A673 (cell line): ENCODE results near the gene DDIAS.

ENCODE experiments used
- EZH2 ChIP-seq: fragments of 200-600 bp; sonication (generic); IDR thresholded peaks from 2 replicates; pipeline ENCODE4 v1.6.1; 2017; ENCODE audit warnings: borderline replicate concordance, low read depth, mild to moderate bottlenecking, mixed read lengths, antibody characterized with exemption, low read length; ENCODE audit not compliant: poor library complexity, severe bottlenecking
- TF ChIP-seq, protein P1 (sequence below): fragments of 300-800, 200-600 bp; sonication (generic); conservative IDR thresholded peaks from 2 replicates; pipeline ENCODE4 v1.5.1; 2017; ENCODE audit warnings: low read depth, mild to moderate bottlenecking, antibody characterized with exemption, low read length, moderate library complexity, mixed read lengths

DNA sequence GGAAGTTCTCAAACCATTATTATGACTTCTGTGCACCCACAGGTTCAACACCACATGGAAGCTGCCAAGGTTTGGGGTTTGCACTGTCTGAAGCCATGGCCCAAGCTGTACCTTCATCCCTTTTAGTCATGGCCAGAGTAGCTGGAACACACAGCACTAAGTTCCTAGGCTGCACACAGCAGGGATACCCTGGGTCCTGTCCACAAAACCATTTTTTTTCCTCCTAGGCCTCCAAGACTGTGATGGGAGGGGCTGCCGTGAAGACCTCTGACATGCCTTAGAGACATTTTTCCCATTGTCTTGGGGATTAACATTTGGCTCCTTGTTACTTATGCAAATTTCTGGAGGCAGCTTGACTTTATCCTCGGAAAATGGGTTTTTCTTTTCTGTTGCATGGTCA, 42.7 kb downstream of the DDIAS start:
- TF ChIP-seq, protein P1, sequence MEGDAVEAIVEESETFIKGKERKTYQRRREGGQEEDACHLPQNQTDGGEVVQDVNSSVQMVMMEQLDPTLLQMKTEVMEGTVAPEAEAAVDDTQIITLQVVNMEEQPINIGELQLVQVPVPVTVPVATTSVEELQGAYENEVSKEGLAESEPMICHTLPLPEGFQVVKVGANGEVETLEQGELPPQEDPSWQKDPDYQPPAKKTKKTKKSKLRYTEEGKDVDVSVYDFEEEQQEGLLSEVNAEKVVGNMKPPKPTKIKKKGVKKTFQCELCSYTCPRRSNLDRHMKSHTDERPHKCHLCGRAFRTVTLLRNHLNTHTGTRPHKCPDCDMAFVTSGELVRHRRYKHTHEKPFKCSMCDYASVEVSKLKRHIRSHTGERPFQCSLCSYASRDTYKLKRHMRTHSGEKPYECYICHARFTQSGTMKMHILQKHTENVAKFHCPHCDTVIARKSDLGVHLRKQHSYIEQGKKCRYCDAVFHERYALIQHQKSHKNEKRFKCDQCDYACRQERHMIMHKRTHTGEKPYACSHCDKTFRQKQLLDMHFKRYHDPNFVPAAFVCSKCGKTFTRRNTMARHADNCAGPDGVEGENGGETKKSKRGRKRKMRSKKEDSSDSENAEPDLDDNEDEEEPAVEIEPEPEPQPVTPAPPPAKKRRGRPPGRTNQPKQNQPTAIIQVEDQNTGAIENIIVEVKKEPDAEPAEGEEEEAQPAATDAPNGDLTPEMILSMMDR: no peak
- no peak for TF ChIP-seq EZH2
